ENCODE data around the gene WFIKKN1. TPM values are rescaled to one million over a fixed set of nuclear protein-coding genes. Genes with fewer than 3 reads are reported as not detected.

Gene WFIKKN1
- total and polyA plus RNA-seq, 2 of the 4 experiments (the other 2 are of a cell fraction) = 0.10 TPM; not detected in 1

GRCh38 chr16:675884-676564 is 45.2 kb downstream of the WFIKKN1 start:
- Histone ChIP-seq H2BK120ac (ENCODE audit: low read depth, low read length) (no peak overlapping the region), H3K18ac (ENCODE audit: low read depth, low read length) (no peak overlapping the region), H3K4me1 (ENCODE audit: control insufficient read depth, insufficient read depth, low read length) (peaks cover 10% of the 10 kb centered on the region), H3K4me3 (ENCODE audit: insufficient read depth, low read depth, low read length) (peak overlapping the region; percentile 50), H2BK5ac (ENCODE audit: low read depth, low read length, poor library complexity, severe bottlenecking) (no peak overlapping the region), H2BK20ac (ENCODE audit: low read depth, low read length) (no peak overlapping the region), H4K91ac (ENCODE audit: insufficient read depth, low read depth, low read length) (no peak overlapping the region), H3K4me2 (ENCODE audit: low read depth, low read length) (peak overlapping the region; percentile 90), H3K27me3 (ENCODE audit: control insufficient read depth, insufficient read depth, low read length) (no peaks in the 10 kb centered on the region), H2AK9ac (replicated peaks; ENCODE audit: low read depth, low read length, poor library complexity) (peak overlapping the region; percentile 78), H2AFZ (replicated peaks; ENCODE audit: low read length, poor library complexity) (peak overlapping the region; percentile 89), H4K5ac (ENCODE audit: low read depth, low read length) (0 out of 2 replicates have a peak overlapping the region, but pooled peaks have one; percentile 11), H3K9me1 (ENCODE audit: insufficient read depth, low read length) (peaks cover 9% of the 10 kb centered on the region; the same call in 1 of the 2 replicates), H3K36me3 (ENCODE audit: control insufficient read depth, insufficient read depth, low read length) (peaks cover 31% of the 10 kb centered on the region), H2BK15ac (ENCODE audit: low read depth, low read length) (no peak overlapping the region), H2AK5ac (ENCODE audit: low read depth, low read length) (no peak overlapping the region; the same call in 1 of the 2 replicates), H4K20me1 (ENCODE audit: insufficient read depth, low read length) (peaks cover 24% of the 10 kb centered on the region), H3K79me1 (ENCODE audit: low read depth in 1 of 2, low read length in 2 of 2) (peaks cover 0 to 23% of the 10 kb centered on the region in 2 experiments; a peak in 1 of 4 replicates), H3K4ac (ENCODE audit: low read depth, low read length) (no peak overlapping the region), H3K27ac (ENCODE audit: insufficient read depth, low read length) (no peak overlapping the region), H3K14ac (replicated peaks; ENCODE audit: low read depth, low read length) (no peak overlapping the region), H3K9ac (ENCODE audit: low read depth, low read length) (no peak overlapping the region), H3K9me3 (ENCODE audit: control insufficient read depth, insufficient read depth, low read length) (no peaks in the 10 kb centered on the region), H3K56ac (ENCODE audit: extremely low read depth, insufficient read depth, low read length) (no peak overlapping the region), H4K8ac (ENCODE audit: low read depth in 2 of 2, low read length in 2 of 2) (no peak overlapping the region), H3K23ac (ENCODE audit: low read depth, low read length) (no peak overlapping the region)
- ATAC-seq (ENCODE audit: low read depth) = no peak
- no TSS peak for BruUV-seq (replicated peaks)
- ChIA-PET POLR2A (ENCODE audit: unreplicated experiment) (no interaction called here), CTCF (no interaction called here)
- 86% methylated on average over 8 of the region's 25 CpGs; no CpG with 5 or more reads in 1 of the 2 experiments for WGBS, 2 experiments (ENCODE audit: extremely low coverage in 2 of 2, insufficient read length in 1 of 2)
- dilution Hi-C loops (cut with HindIII; ENCODE audit: low sequenced_read_pairs, unreplicated experiment) (no loop called here), intact Hi-C loops (cut with micrococcal nuclease) (no loop called here), in situ Hi-C loops (cut with MboI; ENCODE audit: low sequenced_read_pairs) (no loop called here)
- no peak for TF ChIP-seq CHD1 (IDR thresholded peaks at IDR 0.05; ENCODE audit: low read depth, low read length)
- no peak for TF ChIP-seq POLR2A (IDR thresholded peaks at IDR 0.05; ENCODE audit: low read depth, low read length)
- TF ChIP-seq ELK1 (IDR thresholded peaks at IDR 0.05; ENCODE audit: borderline replicate concordance, low read depth, low read length) = no peak
- no peak for TF ChIP-seq RFX5 (IDR thresholded peaks at IDR 0.05; ENCODE audit: low read depth, low read length)
- no peak for TF ChIP-seq RAD21 (IDR thresholded peaks at IDR 0.05; ENCODE audit: low read length)
- TF ChIP-seq MAFK (IDR thresholded peaks at IDR 0.05; ENCODE audit: low read depth, low read length) = no peak
- no peak for TF ChIP-seq MAZ (IDR thresholded peaks at IDR 0.05; ENCODE audit: borderline replicate concordance, low read depth, low read length)
- TF ChIP-seq MXI1 (IDR thresholded peaks at IDR 0.05; ENCODE audit: borderline replicate concordance, low read depth, low read length) = no peak
- no peak for TF ChIP-seq USF2 (IDR thresholded peaks at IDR 0.05; ENCODE audit: low read depth, low read length)
- no peak for TF ChIP-seq CTCF (conservative IDR thresholded peaks at IDR 0.05; ENCODE audit: low read depth, low read length)
- TF ChIP-seq BHLHE40 (IDR thresholded peaks at IDR 0.05; ENCODE audit: low read depth, low read length) = no peak
- TF ChIP-seq SMC3 (IDR thresholded peaks at IDR 0.05; ENCODE audit: low read depth, low read length) = no peak
- no peak for TF ChIP-seq RCOR1 (IDR thresholded peaks at IDR 0.05; ENCODE audit: insufficient replicate concordance, low read length)
- no peak for TF ChIP-seq FOS (IDR thresholded peaks at IDR 0.05; ENCODE audit: low read depth, low read length)
- TF ChIP-seq NFE2L2 (IDR thresholded peaks at IDR 0.05; ENCODE audit: low read depth, low read length) = no peak
- no peak for TF ChIP-seq CEBPB (IDR thresholded peaks at IDR 0.05; ENCODE audit: low read depth, low read length)
- DNase-seq = no peak
